Measurements from ENCODE around the gene FXYD7. TPM values are rescaled to one million over a fixed set of nuclear protein-coding genes. Genes with fewer than 3 reads are reported as not detected.

The FXYD7 gene
- total RNA-seq, 1 experiment from 2014 or later, result 0.71 TPM

DNA sequence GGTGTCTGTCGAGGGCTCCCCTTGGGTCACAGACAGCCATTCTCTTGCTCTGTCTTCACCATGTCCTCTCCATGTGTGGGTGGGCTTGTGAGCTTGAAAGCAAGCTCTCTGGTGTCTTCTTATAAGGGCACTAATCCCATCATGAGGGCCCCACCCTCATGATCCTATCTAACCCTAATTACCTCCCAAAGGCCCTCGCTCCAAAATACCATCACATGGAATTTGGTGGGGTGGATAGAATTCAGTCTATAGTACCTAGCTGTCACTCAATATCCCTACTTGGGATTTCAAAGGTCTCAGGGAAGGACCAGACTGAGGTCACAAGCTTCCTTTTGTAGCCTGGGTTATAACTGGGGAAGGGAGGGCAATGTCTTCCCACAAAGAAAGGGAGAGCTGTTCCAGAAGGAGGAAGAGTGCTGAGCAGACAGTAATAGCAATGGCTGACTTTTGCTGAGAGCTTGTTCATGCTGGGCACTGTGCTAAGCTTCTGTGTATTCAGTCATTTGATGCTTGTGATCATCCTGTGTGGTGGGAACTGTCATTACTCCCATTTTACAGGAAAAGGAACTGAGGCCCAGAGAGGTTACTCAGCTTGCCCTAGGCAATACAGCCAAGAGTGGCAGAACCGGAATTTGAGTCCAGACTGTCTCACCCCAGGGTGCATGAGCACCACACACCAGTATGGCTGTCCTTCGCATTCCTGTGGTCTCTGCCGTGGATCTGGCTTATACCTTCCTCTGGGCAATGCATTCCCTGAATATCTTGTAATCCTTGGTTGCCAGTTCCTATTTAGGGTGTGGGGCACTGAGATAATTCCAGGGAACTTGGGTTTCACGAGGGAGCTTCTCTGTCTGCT lies 19.6 kb downstream of the FXYD7 start (continued):
- TF ChIP-seq CEBPB (IDR thresholded peaks at IDR 0.05; ENCODE audit: low read depth) (no peak), SIN3A (IDR thresholded peaks at IDR 0.05; ENCODE audit: low read depth) (no peak), EGR1 (IDR thresholded peaks at IDR 0.05; ENCODE audit: low read depth) (no peak)
- TF ChIP-seq, protein P1, sequence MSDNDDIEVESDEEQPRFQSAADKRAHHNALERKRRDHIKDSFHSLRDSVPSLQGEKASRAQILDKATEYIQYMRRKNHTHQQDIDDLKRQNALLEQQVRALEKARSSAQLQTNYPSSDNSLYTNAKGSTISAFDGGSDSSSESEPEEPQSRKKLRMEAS (IDR thresholded peaks at IDR 0.05), result peak; percentile 69

DNA sequence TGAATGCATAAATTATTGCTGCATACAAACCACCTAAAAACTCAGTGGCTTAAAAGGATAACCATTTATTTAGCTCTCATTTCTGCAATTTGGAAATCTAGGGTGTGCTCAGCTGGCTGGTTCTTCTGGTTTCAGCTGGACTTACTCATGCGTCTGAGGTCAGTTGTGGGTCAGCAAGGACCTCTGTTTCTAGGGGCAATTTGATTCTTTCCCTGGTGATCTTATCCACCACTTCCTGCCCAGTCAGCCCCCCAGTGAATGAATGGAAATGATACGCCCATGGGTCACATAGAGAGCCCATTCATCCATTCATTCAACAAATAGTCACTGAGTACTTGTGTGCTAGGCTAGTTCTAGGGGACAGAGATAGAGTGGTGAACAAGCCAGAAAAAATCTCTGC lies 21.4 kb downstream of the FXYD7 start:
- ChIA-PET RAD21 (ENCODE audit: low non-redundant PET in 1 of 2, low total read pairs in 2 of 2, uncharacterized antibody in 2 of 2, unreplicated experiment in 2 of 2) (interaction anchor here in 1 of 2 experiments (1.3 kb wide), 1 partner anchor 22 kb away, joined by 6 read pairs; no protein-coding TSS in a partner anchor), POLR2A (no interaction called here), CTCF (interaction anchor here (1.0 to 1.3 kb wide), 2 partner anchors 23 to 120 kb away, joined by 3 to 5 read pairs; no protein-coding TSS in a partner anchor)
- Histone ChIP-seq H3K9me3 (ENCODE audit: control insufficient read depth in 1 of 2, insufficient read depth in 1 of 2, low read depth in 1 of 2, low read length in 2 of 2) (peaks cover 0 to 4% of the 10 kb centered on the region in 2 experiments; a peak in 1 of 4 replicates), H3K27ac (ENCODE audit: low read depth, low read length) (peak overlapping the region; percentile 62), H4K20me1 (ENCODE audit: insufficient read depth) (no peaks in the 10 kb centered on the region), H3K9me2 (ENCODE audit: insufficient read depth) (no peaks in the 10 kb centered on the region), H3K79me2 (ENCODE audit: insufficient read depth, low read length) (no peaks in the 10 kb centered on the region), H3K27me3 (ENCODE audit: insufficient read depth, low read length) (no peaks in the 10 kb centered on the region), H3K36me3 (ENCODE audit: control insufficient read depth in 1 of 2, insufficient read depth in 2 of 2, low read length in 2 of 2) (peaks cover 7 to 39% of the 10 kb centered on the region in 2 experiments; a peak in 3 of 4 replicates), H3K4me1 (ENCODE audit: control insufficient read depth in 1 of 2, insufficient read depth in 2 of 2, low read length in 2 of 2) (peaks cover 42 to 84% of the 10 kb centered on the region in 2 experiments), H2AFZ (ENCODE audit: low read depth, low read length, poor library complexity, severe bottlenecking) (no peak overlapping the region), H3K9ac (ENCODE audit: low read length) (peak overlapping the region; percentile 58), H3K4me2 (ENCODE audit: low read length) (peak overlapping the region; percentile 77), H3K4me3 (replicated peaks in 1 of 2; ENCODE audit: low read depth in 1 of 2, low read length in 2 of 2) (peak overlapping the region in 1 of 2 experiments; percentile 47; a peak in 2 of 4 replicates)
- DNase-seq (ENCODE audit: low read depth, low spot score), result peak; percentile 81
- no TSS peak for BruUV-seq (replicated peaks)
- intact Hi-C loops (cut with micrococcal nuclease), result loop anchor here (5.0 kb wide), 1 partner anchor 83 kb away; the partner anchor contains the start of gene LSR
- ATAC-seq, result peak; percentile 60
- peak; percentile 54; the same call in 1 of the 2 replicates for TF ChIP-seq POLR2AphosphoS5 (IDR thresholded peaks at IDR 0.05; ENCODE audit: low read depth, low read length)
- TF ChIP-seq JUND (IDR thresholded peaks at IDR 0.05), result peak; percentile 64; the same call in 1 of the 2 replicates
- TF ChIP-seq ZNF274 (IDR thresholded peaks at IDR 0.05; ENCODE audit: low read depth, low read length), result no peak
- no peak for TF ChIP-seq POLR2A (IDR thresholded peaks at IDR 0.05; ENCODE audit: borderline replicate concordance, extremely low read depth, insufficient read depth, insufficient read length)
- peak; percentile 94 for TF ChIP-seq SP1 (IDR thresholded peaks at IDR 0.05; ENCODE audit: low read depth)
- TF ChIP-seq, protein P2, sequence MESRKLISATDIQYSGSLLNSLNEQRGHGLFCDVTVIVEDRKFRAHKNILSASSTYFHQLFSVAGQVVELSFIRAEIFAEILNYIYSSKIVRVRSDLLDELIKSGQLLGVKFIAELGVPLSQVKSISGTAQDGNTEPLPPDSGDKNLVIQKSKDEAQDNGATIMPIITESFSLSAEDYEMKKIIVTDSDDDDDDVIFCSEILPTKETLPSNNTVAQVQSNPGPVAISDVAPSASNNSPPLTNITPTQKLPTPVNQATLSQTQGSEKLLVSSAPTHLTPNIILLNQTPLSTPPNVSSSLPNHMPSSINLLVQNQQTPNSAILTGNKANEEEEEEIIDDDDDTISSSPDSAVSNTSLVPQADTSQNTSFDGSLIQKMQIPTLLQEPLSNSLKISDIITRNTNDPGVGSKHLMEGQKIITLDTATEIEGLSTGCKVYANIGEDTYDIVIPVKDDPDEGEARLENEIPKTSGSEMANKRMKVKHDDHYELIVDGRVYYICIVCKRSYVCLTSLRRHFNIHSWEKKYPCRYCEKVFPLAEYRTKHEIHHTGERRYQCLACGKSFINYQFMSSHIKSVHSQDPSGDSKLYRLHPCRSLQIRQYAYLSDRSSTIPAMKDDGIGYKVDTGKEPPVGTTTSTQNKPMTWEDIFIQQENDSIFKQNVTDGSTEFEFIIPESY (IDR thresholded peaks at IDR 0.05; ENCODE audit: extremely low read depth, insufficient replicate concordance, low read length), result no peak
- no peak for TF ChIP-seq SIN3A (IDR thresholded peaks at IDR 0.05; ENCODE audit: low read depth)
- TF ChIP-seq CEBPB (IDR thresholded peaks at IDR 0.05; ENCODE audit: low read depth), result peak; percentile 71; the same call in 1 of the 2 replicates
- no peak for TF ChIP-seq EZH2phosphoT487 (IDR thresholded peaks at IDR 0.05; ENCODE audit: borderline replicate concordance)
- no peak for TF ChIP-seq YY1 (IDR thresholded peaks at IDR 0.05; ENCODE audit: extremely low read depth, insufficient replicate concordance, low read depth, low read length)
- no peak for TF ChIP-seq TCF7L2 (IDR thresholded peaks at IDR 0.05; ENCODE audit: borderline replicate concordance, extremely low read depth, insufficient read depth, insufficient read length)
- TF ChIP-seq EGR1 (IDR thresholded peaks at IDR 0.05; ENCODE audit: low read depth), result no peak
- peak; percentile 71 for TF ChIP-seq FOSL1 (IDR thresholded peaks at IDR 0.05; ENCODE audit: low read depth)
- no peak for TF ChIP-seq ELF1 (IDR thresholded peaks at IDR 0.05; ENCODE audit: borderline replicate concordance, low read depth)
- TF ChIP-seq ZFX (IDR thresholded peaks at IDR 0.05), result no peak
- TF ChIP-seq, protein P1 (IDR thresholded peaks at IDR 0.05), result peak; percentile 42; the same call in 1 of the 2 replicates
- TF ChIP-seq EZH2 (IDR thresholded peaks at IDR 0.05), result no peak
- TF ChIP-seq, protein P3, sequence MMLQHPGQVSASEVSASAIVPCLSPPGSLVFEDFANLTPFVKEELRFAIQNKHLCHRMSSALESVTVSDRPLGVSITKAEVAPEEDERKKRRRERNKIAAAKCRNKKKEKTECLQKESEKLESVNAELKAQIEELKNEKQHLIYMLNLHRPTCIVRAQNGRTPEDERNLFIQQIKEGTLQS (IDR thresholded peaks at IDR 0.05), result no peak

Measured in HCT116 (cell line).